Left ventricle myocardium inferior (tissue), 1 donor: Measurements from ENCODE around the gene COP1. TPM values are rescaled to one million over a fixed set of nuclear protein-coding genes. Genes with fewer than 3 reads are reported as not detected.

Source experiments
- DNase-seq: peaks from one replicate; pipeline ENCODE4 v3.0.0-alpha.2; 2020
- H3K27ac ChIP-seq: fragments of 200-600 bp; replicated peaks from 2 replicates; pipeline ENCODE4 v1.8.0; 2021
- H3K27me3 ChIP-seq: fragments of 200-600 bp; 2 replicates; pipeline ENCODE4 v1.8.0; 2021; ENCODE audit warnings: low read depth
- H3K36me3 ChIP-seq: fragments of 200-600 bp; 2 replicates; pipeline ENCODE4 v1.8.0; 2021
- H3K4me1 ChIP-seq: fragments of 200-600 bp; 2 replicates; pipeline ENCODE4 v1.8.0; 2021
- H3K4me3 ChIP-seq: fragments of 200-600 bp; 2 replicates; pipeline ENCODE4 v1.8.0; 2021; ENCODE audit warnings: mild to moderate bottlenecking, moderate library complexity
- H3K9me3 ChIP-seq: fragments of 200-600 bp; replicated peaks from 2 replicates; pipeline ENCODE4 v1.8.0; 2021
- CTCF ChIP-seq: fragments of 200-600 bp; IDR thresholded peaks from 2 replicates; pipeline ENCODE4 v1.8.0; 2021; ENCODE audit warnings: antibody characterized with exemption, mild to moderate bottlenecking, borderline replicate concordance
- intact Hi-C: fragments of 100-400 bp; cut with micrococcal nuclease; formaldehyde crosslinking; loops from one replicate; pipeline ENCODE4 v1.11.0; 2022
- total RNA-seq: library from RNA; stranded (reverse); fragmentation: NEBNext Ultra II Directional; extraction: Animal tissue kit (Norgen Biotek cat#: 25700); gene quantifications from one replicate; pipeline ENCODE4 v1.2.1, GENCODE V29; 2021
- donor health status: DM: no; HTN: yes; CAD: no; lungs with severe emphysema.

The COP1 gene
- total RNA-seq, 1 donor from 2014 or later: 22.6 TPM

DNA sequence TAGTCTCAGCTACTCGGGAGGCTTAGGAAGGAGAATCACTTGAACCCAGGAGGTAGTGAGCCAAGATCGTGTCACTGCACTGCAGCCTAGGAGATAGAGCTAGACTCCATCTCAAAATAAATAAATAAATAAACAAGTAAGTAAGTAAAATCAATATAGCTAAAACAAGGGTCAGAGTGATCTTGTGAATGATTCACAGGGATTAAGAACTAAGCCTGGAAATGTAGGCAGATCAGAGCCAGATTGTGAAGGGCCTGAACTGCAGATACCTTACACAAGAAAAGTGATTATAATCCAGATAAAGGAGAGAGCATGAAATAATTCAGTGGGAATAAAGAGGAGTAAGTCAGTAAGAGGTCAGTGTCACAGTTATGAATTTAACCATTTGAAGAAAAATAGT, 41.5 kb downstream of the COP1 start:
- Histone ChIP-seq H3K27ac (no peak overlapping the region), H3K4me1 (no peaks in the 10 kb centered on the region), H3K9me3 (no peaks in the 10 kb centered on the region), H3K27me3 (no peaks in the 10 kb centered on the region), H3K4me3 (no peak overlapping the region), H3K36me3 (peaks cover 33% of the 10 kb centered on the region)
- no peak for TF ChIP-seq CTCF
- intact Hi-C loops: no loop called here
- DNase-seq: no peak

GRCh38 chr1:176164014-176164678, 42.9 kb downstream of the COP1 start:
- Histone ChIP-seq H3K36me3 (peaks cover 26% of the 10 kb centered on the region), H3K27me3 (no peaks in the 10 kb centered on the region), H3K4me3 (no peak overlapping the region), H3K9me3 (peaks cover 1% of the 10 kb centered on the region), H3K27ac (no peak overlapping the region), H3K4me1 (no peaks in the 10 kb centered on the region)
- intact Hi-C loops: no loop called here
- no peak for TF ChIP-seq CTCF
- no peak for DNase-seq

GRCh38 chr1:176159993-176160392, 47.1 kb downstream of the COP1 start:
- Histone ChIP-seq H3K27ac (no peak overlapping the region), H3K36me3 (peaks cover 49% of the 10 kb centered on the region), H3K4me3 (no peak overlapping the region), H3K27me3 (no peaks in the 10 kb centered on the region), H3K9me3 (peaks cover 27% of the 10 kb centered on the region), H3K4me1 (no peaks in the 10 kb centered on the region)
- TF ChIP-seq CTCF: no peak
- intact Hi-C loops: no loop called here
- no peak for DNase-seq

DNA sequence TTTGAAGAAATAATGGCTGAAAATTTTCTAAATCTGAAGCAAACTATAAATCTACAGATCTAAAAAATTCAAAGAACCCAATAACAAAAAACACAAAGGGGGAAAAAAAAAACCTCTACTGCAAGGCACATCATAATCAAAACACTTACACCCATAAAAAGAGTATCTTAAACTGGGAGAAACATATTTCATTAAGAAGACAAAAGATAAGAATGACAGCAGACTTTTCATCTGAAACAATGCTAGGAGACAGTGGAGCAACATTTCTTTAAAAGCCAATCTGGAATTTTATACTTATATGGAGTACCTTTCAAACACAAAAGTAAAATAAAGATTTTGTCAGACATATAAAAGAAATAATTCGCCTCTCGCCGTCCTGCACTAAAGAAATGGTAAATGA, 49.1 kb downstream of the COP1 start:
- Histone ChIP-seq H3K9me3 (peaks cover 27% of the 10 kb centered on the region), H3K4me1 (no peaks in the 10 kb centered on the region), H3K4me3 (no peak overlapping the region), H3K27me3 (no peaks in the 10 kb centered on the region), H3K36me3 (peaks cover 56% of the 10 kb centered on the region), H3K27ac (no peak overlapping the region)
- DNase-seq: no peak
- TF ChIP-seq CTCF: no peak
- intact Hi-C loops: no loop called here

- no peak for DNase-seq
- TF ChIP-seq CTCF: no peak
- no peak overlapping the region for H3K4me3 ChIP-seq
- no peak overlapping the region for H3K27ac ChIP-seq
- no peaks in the 10 kb centered on the region for H3K9me3 ChIP-seq
- peaks cover 19% of the 10 kb centered on the region for H3K36me3 ChIP-seq
- intact Hi-C loops: no loop called here
- peaks cover 11% of the 10 kb centered on the region for H3K4me1 ChIP-seq
- H3K27me3 ChIP-seq: no peaks in the 10 kb centered on the region
These were observed 56.9 kb downstream of the COP1 start for GRCh38 chr1:176149939-176150807.
